SHP77 (cell line): ENCODE measurements around the gene DHRS7B.
A peak's percentile ranks its signal among the peaks of the same experiment; 100 is the strongest.
"Not testable (repeated sequence)": the region's sequence is repeated elsewhere in the genome, so short reads cannot be mapped to it uniquely, and the experiment has no call there.

ENCODE experiments used
- DNase-seq, 2 experiments: peaks; one replicate each; lab custom pipeline; 2025; lab: John Stamatoyannopoulos, UW

Gene DHRS7B

DNA sequence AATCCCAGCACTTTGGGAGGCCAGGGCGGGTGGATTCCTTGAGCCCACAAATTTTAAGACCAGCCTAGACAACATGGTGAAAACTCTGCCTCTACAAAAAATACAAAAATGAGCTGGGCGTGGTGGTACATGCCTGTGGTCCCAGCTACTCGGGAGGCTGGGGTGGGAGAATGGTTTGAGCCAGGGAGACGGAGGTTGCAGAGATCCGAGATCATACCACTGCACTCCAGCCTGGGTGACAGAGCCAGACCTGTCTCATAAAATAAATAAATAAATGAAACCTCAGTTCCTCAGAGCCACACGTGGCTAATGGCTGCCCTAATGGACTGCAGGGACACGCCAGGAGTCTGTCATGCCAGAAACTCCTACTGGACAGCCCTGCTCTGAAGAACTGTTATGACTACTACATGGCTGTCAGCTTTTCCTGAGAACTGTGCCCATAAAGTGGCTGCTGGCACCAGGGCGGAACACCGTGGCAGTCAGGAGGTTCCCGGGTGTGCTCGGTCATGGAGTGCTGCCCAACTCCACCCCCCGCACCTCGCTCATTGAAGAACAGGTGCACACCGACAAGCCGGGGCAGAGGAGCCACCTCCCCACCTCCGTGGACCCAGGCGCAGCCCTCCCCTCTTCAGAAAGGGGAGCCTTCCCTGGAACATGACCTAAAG is 82.9 kb downstream of the DHRS7B start:
- no peak for DNase-seq

DNA sequence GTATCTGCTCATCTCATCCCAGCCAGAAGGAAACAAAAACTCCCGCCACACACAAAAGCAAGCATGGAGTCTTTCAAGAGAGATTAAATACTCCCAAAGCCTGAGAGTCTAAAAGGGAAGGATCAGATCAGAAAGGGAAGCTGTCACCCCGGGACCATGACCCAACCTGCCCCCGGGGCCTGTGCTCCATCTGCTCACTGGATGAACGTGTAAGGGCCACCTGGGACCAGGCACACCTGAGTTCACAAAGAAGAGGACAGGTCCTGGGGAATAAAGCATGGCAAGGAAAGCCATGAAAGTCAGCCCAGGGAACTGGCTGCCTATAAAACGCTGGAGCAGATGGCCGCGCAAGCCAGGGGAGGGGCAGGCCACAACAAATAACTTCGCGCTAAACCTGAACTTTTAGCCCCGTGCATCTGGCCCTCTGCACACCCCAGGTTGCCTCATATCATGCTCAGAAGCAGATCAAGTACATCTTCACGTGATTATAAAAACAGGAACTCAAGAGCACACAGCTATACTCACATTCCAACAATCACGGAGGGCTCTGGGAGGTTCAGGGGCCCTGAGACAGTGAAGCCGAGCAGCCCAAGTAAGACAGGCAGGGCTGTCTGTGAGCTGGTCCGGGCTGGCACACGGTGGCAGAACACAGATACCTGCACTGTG is 83.8 kb downstream of the DHRS7B start:
- no peak for DNase-seq

DNA sequence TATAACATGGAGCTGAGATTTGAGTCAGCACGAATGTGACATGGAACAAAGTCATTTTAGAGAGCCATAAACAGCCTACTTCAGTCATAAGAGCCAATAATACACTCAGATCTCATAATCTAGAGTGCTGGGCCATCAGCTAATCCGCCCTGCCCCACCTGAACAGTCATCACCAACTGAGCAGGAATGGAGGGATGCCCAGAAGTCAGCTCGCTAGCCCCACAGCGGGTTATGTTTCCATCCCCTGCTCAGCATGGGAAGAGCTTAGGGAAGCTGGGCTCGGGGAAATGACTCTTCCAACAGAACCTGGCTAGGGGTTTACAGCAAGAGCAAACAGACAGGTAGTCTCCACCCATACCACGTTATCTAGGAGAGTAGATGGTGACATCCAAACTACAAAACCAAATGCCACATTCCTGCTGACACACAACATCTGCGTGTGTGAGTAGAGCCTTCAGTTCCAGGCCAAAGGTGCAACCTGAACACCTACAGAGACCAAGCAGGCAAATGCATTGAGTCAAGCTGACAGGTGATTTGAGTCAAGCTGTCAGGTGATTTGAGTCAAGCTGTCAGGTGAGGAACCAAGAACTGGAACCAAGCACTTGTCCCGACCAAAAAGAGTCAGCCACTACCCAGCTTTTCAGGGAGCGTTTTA is 85.2 kb downstream of the DHRS7B start:
- DNase-seq, result no peak

DNA sequence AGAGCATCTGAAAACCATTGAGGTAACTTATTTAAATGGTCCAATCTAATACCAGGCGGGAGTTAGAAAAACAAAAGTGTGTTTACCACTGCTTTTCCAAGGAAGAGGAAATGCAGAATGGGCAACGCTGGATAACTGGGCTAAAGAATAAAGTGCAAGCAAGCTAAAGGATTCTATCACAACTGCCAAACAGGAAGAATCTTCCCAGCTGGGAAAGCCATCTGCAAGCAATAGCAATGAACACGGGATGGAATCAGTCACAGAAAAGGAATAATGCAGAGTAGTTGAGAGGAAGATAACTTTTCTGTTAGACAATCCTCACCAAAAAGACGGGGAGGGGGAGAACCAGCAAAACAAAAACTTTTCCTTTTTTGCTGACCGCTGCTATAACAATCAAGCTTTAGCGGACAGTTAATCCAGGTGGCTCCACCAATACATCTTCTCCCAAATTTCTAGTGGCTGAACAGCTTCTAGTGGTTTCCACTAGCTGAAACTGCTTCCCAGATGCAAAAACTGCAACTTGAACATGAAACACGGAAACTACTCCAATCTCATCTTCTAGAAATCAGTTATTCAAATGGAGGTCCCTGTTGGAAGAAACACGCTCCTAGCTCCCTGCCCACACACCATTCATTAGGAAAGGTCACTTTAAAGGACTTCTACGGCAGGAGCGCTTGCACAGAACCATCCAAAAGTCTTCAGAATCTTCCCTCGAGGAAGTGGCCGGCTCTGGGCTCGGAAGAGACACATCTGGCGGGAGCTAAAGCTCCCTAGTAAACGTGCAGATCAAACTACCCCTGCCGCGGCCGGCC is 86.3 kb downstream of the DHRS7B start:
- DNase-seq, result no peak

DNA sequence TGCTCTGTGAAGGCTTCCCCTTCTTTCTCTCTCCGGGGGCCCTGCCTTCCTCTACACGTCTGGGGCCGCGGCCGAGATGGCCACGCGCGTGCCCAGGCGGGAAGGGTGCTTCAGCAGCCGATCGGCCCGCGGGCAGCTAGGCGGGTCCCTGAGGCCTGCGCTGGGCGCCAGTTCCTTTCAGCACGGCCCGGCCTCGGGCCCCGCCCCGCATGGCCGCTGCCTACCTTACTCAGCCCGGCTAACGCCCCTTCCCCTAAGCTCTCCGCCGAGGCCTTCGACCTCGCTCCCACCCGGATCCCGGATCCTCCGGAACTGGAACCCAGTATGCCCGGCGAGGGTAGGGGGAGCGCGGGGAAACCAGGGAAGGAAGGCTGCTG is 86.9 kb downstream of the DHRS7B start:
- peak in 1 of 2 experiments; percentile 63 for DNase-seq

DNA sequence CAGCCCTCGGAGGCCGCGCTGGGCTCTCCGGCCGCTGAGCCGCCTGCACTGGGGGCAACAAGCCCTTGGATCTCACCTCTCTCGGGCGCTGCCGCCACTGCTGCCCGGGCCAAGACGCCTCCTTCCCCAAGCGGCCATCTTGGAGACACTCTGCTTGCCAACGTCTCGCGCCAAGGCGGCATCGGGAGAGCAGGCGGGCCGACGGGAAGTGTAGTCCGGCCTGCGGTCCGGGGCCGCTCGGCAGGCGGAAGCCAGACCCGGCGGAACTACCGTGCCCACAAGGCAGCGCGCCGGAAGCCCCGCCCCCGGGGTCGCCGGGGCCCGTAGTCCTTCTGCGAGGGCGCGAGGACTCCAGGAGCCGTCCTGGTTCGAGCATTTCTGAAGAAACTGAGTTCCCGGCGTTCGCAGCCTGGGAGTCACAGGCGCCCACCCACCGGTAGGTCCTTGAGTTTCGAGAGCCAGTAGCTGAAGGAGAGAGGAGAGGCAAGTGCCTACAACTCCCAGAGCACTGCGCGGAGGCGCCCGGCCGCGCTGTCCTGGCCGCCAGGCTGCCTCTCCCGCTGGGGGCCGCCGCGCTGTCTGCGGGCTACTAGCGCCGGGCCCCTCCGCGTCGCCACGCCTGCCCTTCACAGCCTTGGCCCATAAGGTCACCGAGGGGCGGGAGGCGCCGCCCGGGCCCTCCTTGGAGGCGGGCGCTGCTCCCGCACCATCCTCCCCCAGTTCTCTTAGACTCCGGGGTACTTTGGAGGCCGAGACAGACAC is 87.4 kb downstream of the DHRS7B start, which contains the start of gene TMEM11:
TMEM11 (minus strand) TSS at position 147 of the 762 bp plus-strand sequence; CDS start at position 138, 9 bp downstream.
- DNase-seq, result peak; percentile 98 to 99

DNA sequence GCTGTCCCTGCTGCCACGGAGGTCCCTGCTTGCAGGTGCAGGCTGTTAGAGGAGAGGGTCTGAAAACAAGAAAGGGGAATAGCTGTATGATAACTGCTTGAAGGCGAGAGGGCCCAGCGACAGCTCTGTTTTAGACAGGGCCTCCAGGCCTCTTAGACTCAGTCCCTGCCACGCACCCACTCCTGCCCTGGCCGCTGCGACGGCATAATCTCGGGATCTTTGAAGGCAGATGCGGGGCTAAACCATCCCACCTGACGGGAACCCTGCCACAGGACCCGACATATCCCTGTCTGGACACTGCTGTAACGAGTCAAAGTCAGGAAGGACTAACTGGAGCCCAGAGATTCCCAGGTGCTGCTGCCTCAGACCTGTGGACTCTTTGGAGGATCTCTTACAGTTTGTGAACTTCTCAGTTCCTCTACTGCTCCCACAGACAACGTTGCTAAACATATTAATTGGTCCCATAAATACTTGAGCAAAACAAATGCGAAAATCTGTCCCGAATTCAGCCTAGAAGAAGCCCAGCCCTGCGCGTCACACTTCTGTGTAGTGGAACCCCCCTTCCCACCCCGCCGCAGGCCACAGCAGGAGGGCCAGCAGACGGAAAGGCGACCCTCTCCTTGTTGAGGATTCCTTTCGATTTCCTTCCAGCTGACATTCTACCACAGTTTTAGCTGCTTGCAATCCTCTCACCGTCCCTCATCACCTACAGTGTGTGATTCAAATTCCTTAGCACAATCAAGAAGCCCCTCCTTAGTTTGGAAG is 88.2 kb downstream of the DHRS7B start:
- DNase-seq, result no peak

DNA sequence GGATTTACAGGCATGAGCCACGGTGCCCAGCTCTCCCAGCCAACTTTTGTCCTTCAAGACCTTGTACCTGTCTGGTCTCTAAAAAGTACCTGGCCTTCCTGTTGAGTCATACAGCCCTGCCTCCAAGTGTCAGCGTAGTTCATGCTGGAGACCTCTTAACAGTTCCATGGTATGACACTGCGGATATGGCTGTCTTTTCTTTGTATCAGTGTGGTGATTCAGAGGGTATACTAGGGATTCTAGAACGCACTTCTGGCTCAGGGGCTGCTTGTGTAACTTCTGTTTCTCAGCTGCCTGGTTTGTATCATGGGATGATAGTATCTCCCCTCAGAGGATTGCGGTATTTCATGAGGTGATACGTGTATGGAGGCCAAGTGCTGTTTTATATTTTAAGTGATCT is 89.2 kb downstream of the DHRS7B start:
- no peak for DNase-seq

DNA sequence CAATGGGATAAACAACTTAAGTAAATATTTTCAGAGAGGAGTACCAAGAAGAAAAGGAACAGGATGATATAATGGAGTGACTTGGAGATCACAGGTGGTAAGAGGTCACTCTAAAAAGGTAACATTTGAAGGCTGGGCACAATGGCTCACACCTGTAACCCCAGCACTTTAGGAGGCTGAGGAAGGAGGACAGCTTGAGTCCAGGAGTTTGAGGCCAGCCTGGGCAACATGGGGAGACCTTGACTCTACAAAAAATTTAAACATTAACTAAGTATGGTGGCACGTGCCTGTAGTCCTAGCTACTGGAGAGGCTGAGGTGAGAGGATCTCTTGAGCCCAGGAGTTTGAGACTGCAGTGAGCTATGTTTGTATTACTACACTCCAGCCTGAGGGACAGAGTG is 90.6 kb downstream of the DHRS7B start:
- no peak for DNase-seq

DNA sequence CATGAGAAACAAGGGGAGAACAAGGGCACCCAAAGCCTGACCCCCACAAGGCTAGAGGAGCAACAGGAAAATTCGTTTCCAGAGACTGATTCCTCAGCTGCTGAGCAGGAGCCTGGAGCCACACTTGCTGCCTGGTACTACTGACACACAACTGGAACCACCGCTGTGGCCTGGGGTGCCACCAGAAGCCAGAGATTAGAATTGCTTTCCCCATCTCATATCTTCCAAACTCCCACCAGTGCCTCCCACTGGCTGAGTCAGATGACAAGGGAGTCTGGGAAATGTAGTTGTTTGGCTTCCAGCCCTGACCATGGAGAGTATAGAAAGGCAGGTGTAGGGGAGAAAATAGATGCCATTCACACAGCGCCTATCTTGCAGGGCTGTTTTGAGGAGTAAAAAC is 91.3 kb downstream of the DHRS7B start:
- DNase-seq, result peak in 1 of 2 experiments; percentile 30

DNA sequence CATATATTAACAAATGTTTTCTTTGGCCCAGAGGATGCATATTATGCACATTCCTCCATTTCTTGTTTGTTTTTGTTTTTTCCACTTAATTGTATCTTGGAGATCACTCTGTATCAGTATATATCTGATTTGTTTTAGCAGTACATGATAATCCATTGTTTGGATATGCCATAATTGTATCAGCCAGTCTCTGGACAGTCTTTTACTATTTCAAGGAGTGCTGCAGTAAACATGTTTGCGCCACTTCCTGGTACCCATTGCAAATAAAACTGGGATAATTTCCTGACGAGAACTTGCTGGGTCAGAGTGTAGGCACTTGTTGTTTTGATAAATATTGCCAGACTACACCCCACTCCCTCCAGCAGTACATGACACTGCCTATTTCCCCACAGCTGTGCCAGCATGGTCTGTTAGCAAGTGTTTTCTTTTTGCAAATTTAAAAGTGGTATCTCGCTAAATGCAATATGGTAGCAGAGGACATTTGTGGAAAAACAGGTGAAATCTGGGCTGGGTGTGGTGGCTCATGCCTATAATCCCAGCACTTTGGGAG is 92.1 kb downstream of the DHRS7B start:
- DNase-seq, result no peak

DNA sequence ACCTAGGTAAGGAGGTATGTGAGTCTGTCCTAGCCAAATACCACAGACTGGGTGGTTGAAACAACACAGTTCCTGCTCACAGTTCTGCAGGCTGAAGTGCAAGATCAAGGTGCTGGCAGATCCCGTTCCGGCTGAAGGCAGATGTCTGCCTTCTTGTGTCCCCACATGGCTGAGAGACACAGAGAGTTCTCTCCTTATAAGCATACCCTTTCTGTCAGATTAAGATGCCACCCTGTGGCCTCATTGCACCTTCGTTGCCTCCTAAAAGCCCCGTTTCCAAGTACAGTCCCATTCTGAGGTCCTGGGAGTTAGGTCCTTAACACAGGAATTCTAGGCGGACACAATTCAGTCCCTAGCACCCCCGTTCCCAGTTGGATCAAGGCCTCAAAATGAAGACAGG is 96.3 kb downstream of the DHRS7B start:
- DNase-seq, result no peak

DNA sequence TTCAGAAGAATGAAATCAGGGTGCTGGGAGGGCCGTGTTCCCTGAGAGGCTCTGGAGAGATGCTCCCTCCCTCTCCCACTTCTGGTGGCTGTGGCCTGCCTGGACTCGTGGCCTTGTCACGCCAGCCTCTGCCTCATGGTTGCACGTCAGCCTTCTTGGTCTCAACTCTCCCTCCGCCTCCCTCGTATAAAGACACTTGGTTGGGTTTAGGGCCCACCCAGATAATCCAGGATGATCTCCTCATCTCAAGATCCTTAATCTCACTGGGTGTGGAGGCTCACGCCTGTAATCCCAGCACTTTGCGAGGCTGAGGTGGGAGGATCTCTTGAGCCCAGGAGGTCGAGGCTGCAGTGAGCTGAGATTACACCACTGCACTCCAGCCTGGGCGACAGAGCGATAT is 100.5 kb downstream of the DHRS7B start:
- DNase-seq, result not testable (repeated sequence)

DNA sequence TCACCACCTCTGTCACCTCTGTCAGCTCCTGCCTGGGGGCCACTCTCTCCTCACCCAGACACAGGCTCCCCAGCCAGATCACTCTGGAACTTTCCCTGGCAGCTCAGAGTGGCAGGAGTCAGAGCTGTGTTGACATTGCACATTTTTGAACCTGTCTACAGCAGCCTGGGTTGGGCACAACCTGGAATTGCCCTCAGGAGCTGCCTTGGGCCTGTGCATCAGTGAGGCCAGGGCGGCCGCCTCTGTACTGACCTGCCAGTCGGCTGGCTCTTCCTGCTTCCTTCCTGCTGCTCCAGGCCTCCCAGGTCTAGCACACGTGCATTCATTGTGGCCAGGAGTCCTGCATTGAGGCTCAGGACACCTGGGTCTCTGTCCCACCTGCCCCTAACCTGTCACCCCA is 101.3 kb downstream of the DHRS7B start:
- DNase-seq, result no peak

DNA sequence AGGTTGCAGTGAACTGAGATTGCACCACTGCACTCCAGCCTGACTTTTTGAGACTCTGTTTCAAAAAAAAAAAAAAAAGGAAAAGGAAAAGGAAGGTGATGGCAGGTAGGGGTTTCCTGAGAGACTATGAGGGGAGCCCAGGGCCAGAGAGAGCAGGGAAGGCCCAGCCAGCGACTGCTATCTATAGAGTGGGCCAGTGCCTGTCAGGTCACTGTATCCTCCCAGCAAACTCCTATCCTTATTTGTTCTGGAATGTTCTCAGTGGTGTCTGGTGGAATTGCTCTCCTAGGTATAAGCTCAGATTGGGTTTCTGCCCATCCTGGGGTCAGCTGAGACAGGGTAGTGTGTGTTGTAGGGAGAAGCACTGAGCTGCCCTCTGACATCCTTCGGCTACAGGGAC is 102.1 kb downstream of the DHRS7B start:
- no peak for DNase-seq

DNA sequence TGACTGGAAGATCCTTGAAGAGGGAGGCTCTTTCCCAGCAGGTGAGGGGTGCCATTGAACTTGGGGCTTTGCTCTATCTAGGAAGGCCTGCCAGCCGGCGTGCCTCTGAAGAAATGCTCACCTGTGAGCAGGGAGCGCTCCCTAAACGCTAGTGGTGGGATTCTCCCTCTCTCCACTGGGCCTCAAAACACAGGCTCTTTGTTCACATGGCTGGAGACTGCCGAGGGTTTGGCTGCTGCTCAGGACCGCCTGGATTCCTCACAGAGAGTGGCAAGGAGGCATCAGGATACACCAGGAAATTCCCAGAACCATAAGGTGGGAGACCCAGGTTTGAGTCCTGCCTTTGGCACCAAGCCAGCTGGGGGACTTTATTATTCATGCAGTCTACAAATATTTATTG is 104.8 kb downstream of the DHRS7B start:
- DNase-seq, result no peak

DNA sequence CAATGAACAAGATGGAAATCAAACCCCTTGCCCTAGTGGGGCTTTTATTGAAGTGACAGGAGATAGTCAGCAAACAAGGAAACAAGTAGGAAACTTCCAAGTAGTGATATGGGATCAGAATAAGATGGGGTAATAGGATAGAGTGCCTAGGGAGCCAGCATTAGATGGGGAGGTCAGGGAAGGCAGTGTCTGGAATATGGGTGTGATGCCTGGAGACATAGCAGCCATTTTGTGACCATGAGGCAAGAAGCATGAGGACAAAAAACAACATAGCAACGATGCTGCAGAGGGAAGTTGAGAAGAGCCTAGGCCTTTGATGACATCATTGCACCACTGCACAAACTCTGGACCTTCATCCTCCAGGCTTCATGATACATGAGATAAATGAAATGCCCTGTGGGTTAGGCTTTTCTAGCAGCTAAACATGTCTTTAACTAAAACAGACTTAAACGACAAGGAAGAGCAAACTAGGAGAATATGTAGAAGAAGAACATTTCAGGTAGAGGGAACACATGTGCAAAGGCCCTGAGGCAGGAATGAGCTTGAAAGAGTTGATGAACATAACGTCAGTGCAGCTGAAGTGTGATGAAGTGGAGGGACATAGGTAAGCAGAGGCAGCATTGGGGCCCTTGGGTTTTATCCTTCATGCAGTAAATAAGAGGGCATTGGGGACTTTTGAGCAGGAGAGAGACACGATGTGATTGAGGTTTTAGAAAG is 105.4 kb downstream of the DHRS7B start:
- DNase-seq, result no peak

DNA sequence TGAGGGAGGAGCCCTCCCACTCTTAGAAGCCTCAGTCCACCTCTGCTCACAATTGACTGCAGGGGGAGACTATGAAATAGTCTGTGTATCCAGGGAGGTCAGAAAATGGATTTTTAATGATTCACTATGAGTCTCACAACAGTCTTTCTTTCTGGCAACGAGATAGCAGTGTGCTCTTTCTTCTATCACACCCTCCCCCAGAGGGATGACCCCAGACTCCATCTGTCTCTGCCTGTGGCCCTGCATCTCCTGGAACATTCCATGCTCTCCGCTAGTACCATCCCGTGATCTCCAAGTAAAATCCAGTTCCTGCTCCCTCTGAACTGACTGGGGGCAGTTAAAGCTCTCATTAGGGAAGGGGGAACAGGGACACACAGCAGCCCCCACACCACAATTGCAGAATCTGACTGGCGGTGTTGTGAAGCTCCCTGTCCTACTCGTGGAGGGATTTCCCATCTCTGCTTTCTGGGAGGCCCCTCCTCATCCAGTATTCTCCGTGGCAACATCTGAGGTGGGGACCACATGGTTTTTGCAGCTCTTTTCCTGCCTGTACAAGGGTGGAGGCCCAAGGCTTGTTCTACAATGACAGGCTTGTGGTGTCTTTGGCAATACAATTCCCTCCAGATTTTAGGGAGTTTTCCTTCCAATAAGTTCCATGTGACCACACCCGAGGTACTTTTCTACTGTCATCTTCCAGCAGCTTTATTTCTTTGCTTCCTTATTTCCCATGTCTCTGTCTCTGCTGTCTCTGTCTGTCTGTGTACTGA is 107.0 kb downstream of the DHRS7B start:
- DNase-seq, result no peak

DNA sequence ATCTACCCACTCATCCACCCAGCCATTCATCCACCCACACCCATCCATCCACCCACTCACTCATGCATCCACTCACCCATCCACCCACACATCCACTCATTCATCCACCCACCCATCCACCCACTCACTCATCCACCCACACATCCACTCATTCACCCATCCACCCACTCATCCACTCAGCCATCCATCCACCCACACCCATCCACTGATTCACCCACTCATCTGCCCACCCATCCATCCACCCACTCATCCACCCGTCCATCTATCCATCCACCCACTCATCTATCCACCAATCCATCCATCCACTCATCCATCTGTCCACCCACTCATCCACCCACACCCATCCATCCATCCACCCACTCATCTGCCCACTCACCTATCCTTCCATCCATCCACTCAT is 109.2 kb downstream of the DHRS7B start:
- DNase-seq, result no peak
